Adipose tissue (tissue), 3 donors: Measurements from ENCODE around the gene LKAAEAR1. TPM values are rescaled to one million over a fixed set of nuclear protein-coding genes. Genes with fewer than 3 reads are reported as not detected.

Experiments used
- H3K27ac ChIP-seq: one replicate; pipeline ENCODE4 v1.5.1; 2013; ENCODE audit warnings: low read depth, low read length
- WGBS, 3 donors: extraction: QIAGEN DNeasy Blood & Tissue Kit; methylation state at CpG; one replicate each; pipeline ENCODE4 v1.1.7; 2013; 5-methylcytosine and 5-hydroxymethylcytosine counted together
- polyA plus RNA-seq, 3 donors: library from polyadenylated mRNA; stranded (reverse); fragments of 200-250 nt; gene quantifications; one replicate each; pipeline ENCODE4 v1.2.3, GENCODE V29; 2013
- donor health status: healthy with polysubstance abuse.
- donor health status: Bipolar disorder and iron deficiency.
- donor health status: healthy.

LKAAEAR1 gene
- polyA plus RNA-seq, 3 donors = 0.27 to 0.64 TPM; not detected in 1

DNA sequence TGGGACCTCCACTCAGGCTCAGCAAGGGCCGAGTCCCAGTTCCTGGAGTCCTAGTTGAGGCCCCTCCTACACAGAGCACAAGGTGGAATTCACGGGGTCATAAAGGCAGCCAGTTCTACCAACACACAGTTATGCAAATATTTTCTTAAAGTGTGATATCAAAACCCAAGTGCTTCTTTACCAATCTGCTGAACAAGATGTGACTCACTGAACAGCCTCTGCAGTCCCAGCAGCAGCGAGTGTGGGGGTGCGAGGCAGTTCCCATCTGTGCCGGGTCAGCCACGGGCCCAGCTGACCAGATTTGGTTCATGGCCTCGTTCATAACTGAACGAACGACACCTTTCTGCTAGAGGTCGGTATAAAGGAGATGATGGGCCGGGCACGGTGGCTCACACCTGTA is 25.7 kb downstream of the LKAAEAR1 start:
- 65 to 86% (median 77%) methylated on average over 12 of the region's 12 CpGs for WGBS, 3 donors

DNA sequence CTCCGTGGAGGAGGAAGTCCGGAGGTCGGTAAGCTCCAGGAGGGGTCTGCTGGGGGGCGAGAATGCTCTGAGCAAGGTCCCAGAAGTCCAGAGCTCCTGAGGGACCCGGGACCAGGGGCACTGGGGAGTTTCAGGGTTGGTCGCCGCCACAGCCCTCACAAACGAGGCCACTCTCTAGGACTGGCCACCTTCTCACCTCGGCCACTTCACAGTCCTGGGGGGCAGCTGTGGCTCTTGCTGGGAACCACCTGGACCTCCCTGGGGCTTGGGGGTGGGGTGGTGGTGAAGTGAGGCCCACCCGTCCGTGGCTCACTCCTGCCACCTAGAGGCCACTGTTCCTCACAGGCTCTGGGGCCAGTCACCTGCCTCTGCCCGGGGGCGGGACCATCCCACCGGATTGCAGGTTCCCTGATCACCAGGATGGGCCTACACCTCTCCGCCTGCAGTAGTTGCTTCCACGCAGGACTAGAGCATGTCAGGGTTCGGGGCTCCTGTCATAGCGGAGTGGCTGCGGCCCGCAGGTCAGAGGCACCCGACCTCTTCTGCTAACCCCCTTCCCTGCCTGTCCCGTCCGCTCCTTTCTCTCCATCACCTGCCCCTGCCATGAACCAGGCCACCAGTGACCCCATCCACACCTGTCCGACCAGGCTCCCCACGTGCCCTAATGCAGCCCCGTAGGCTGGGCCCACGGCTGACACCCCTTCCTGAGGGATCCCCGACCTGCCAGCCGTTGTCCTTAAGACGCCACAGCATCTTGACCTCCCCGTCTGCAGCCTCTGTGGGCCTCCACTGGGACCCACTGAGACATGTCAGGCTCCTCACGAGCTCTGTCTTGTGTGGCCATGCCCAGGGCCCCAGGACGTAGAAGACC is 26.3 kb downstream of the LKAAEAR1 start:
- 28 to 34% (median 34%) methylated on average over 33 of the region's 33 CpGs for WGBS, 3 donors
- H3K27ac ChIP-seq = no peak overlapping the region

More for the DNA sequence above, 25.7 kb downstream of the LKAAEAR1 start:
- H3K27ac ChIP-seq = no peak overlapping the region

DNA sequence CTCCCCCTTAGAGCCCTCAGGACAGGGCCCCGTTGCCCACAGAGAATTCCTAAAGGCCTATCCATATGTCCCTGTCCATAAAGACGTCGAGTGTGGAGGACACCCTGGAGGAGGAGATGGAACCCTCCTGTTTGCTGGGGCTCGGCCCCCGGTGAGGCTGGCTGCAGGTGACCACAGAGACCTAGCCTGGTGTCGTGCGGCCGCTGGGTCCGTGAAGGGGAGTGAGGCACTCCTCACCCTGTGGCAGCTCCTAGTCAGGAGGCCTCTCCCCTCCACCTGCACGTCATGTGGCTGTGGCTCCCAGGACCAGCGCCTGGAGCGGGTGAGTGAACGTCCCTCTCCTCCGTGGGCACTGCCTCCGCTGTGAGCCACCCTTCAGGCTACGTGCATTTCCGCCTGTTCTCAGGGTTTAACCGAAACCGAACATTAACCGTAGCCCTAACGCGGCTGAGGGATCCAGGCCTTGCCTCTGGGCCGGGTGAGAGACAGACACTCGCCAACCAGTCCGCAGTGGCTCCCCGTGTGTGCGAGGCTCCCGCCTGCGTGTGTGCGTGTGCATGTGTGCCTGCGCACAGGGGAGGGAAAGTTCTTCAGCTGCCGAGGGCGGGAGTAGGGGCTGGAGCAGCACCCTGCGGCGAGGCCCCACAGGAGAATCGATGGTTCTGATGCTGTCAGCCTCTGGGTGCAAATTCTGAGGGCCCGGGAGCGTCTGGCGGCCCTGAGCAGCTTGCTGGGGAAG is 27.1 kb downstream of the LKAAEAR1 start:
- 35 to 54% (median 45%) methylated on average over 37 to 39 of the region's 39 CpGs for WGBS, 3 donors
- H3K27ac ChIP-seq = no peak overlapping the region

DNA sequence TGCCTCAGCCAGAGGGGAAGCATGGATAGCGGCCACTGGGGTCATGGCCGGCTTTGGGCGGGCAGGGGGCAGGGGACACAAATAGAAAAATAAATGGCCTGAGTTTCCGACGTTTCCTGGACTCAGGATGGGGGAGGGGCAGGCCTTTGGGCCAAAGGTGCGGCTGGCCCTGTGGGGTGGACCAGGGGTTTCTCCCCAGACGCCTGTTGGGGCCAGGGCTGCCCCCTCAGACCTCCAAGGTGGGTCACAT is 27.6 kb downstream of the LKAAEAR1 start:
- 30 to 43% (median 31%) methylated on average over 7 of the region's 7 CpGs for WGBS, 3 donors
- H3K27ac ChIP-seq = no peak overlapping the region

DNA sequence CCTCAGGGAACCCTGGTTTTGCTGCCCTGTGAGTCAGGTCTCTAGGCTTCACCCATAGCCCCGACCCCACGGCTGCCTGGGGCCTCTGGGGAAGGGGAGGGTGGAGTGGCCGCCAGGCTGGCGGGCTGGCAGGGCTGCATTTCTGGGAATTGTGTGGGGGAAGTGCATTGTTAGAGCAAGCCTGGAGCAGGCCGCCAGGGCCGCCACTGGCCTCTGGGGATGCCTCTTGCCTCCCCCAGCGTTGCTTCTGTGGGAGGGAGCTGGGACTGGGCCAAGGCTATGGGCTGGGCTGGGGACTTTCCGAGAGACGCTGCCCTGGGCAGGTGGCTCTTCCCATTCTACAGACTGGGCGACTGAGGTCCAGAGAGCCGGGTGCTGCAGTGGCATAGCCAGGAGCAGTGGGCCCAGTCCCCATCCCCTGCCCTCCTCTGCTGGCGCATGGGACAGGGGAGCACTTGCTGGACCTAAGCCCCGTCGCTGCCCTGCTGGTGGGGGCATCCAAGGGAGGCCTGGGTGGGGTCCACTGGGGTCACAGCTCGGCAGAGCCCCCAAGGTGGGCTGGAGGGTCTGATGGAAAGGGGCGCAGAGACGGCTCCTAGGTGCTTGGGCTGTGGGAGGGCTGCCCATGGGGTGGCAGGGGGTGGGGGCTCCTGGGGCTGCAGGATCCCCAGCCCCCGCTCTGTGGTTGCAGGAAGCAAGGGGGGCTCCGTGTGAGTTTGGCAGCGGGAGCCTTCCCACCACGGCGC is 28.1 kb downstream of the LKAAEAR1 start:
- H3K27ac ChIP-seq = no peak overlapping the region
- WGBS, 3 donors = 31 to 41% (median 33%) methylated on average over 18 to 22 of the region's 22 CpGs

DNA sequence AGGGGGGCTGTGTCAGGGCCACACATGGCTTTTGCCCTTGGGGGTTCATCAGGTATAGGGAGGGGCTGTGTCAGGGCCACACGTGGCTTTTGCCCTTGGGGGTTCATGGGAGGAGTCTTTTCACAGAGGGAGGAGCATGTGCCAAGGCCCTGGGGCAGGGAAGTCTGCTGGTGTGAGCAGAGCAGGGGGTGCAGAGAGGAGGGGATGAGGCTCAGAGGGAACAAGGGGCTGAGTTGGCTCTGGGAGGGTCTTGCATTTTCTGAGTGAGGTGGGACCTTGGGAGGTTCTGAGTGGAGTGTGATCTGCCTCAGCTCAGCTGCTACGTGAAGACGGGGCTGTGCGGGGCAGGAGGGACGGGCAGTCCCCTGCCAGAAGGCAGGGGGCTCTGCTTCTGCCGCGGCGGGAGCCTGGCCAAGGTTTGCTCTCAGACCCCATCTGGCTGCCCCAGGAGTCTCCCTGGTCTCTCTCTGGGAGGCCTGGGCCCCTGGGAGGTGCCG is 28.8 kb downstream of the LKAAEAR1 start:
- H3K27ac ChIP-seq = no peak overlapping the region
- WGBS, 3 donors = 56 to 80% (median 65%) methylated on average over 9 of the region's 9 CpGs

DNA sequence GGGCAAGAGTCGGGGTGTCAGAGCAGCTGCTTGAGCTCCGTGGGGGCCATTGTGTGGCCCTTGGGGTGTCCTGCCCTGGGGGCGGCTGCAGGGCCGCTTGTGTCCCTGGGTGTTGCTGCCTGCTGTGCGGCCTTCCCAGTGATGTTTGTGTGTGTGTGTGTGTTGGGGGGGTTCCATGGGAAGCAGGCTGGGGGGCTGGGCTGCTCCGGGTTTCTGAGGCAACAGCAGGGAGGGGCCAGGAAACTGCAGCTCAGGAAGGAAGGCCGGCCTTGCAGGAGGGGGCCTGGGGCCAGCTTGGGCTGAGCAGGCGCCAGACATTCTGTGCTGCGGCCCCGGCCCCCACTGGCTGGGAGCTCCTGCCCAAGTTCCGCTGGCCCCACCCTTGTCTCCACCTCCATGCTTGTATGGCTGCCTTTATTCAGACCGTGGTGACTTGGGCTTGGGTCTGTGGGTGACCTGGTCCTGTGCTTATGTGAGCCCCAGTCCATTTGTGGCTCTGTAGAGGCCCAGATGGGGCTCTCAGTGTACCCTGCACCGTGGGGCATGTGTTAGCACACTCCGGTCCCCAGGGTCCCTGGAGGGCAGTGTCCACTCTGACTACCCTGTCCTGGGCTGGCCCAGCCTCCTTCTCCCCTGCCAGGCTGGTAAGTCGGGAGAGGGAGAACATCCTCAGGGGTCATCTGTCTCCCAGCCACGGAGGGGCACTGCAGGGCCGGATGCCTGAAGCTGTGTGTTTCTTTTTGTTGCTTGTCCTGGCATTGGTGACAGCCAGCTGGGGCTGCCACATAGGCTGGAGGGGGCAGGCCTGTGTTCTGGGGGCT is 30.1 kb downstream of the LKAAEAR1 start:
- 18 to 36% (median 19%) methylated on average over 16 to 17 of the region's 17 CpGs for WGBS, 3 donors
- no peak overlapping the region for H3K27ac ChIP-seq

DNA sequence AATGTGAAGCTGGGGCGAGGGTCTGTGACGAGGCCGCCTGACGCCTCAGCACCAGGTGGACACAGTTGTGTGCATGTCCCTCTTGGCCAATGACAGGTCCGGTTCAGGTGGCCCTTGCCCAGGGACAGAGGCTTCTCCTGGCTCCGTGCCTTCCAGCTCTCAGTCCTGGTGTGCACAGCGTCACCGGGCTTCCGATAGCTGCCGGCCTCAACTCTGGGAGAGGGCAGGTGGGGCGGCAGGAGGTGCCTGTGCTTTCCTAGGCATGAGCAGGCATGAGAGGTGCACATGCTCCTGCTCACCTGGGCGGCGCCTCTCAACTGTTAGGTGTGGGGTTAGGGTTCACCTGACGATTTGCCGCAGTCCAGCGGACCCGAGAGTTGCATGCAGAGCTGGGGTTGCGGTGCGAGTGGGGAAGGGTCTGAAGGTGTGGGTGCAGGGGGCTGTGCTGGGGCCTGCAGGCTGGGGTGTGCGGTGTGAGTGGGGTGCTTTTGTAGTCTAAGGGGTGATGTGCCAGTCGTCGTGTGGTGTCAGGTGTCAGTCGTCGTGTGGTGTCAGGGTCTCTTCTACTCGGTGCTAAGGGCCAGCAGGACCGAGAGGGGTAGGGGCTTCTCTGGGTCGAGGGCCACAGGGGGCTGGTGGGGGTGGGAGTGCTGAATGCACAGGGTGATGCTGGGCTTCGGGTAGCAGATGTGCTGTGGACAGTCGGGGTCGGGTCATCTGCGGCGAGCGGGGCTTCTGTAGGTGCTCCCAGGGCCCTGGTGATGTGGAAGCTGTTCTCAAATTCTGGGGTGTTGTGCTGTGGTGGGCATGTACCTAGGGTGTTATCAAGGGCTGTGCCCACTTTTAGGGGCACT is 31.0 kb downstream of the LKAAEAR1 start:
- no peak overlapping the region for H3K27ac ChIP-seq
- WGBS, 3 donors = 69 to 80% (median 74%) methylated on average over 33 of the region's 33 CpGs

DNA sequence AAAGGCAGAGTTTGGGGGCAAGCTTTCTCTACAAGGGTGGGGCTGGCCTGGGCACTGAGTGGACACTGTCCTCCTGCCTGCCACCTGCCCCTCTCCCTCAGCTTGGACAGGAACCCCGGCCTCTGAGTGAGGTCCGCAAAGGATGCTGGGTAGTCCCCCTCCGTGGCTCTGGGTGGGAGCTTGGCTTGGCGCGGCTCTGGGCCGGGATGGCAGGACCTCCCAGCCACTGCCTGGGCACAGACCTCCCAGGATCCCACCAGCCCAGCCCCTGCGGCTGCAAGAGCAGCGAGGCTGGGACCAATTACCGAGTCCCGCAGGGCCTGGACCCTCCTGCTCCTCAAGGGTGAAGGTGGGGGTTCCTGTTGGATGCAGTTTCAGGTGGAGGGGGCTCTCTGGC is 31.9 kb downstream of the LKAAEAR1 start:
- H3K27ac ChIP-seq = no peak overlapping the region
- WGBS, 3 donors = 64 to 75% (median 68%) methylated on average over 10 of the region's 10 CpGs

DNA sequence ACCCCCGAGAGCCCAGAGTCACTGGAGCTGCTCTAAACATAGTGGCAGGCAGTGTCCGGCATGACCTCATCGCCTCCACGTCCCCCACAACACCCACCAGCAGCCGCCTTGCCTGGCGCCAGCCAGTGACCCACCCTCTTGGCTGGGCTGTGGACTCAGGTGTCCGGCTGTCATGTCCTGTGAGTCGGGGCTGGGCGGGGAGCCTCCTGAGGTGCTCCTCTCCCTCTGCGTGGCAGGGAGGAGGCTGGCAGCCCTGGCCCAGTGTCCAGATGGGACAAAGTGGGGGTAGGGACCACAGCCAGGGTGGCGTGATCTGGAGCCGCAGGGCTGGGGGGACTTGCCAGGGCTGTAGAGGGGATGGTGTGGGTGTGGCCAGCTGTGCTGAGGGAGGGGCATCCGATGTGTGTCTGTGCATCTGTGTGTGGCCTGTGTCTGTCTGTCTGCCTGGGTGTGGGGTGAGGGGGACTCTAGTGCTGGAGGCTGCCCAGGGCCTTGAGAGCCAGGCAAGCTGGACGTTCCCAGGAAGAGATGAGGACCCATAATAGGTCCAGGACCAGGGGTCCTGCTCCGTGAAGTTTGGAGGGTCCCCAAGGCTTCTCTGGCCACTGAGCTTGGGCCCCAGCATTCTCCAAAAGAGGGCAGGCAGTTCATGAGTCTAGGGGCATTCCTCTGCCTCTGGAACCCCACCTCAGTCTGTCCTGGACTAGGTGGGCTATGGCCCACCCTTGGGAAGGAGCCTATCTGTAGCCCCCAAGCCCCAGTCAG is 32.5 kb downstream of the LKAAEAR1 start:
- H3K27ac ChIP-seq = no peak overlapping the region
- 62 to 68% (median 67%) methylated on average over 14 to 15 of the region's 15 CpGs for WGBS, 3 donors

DNA sequence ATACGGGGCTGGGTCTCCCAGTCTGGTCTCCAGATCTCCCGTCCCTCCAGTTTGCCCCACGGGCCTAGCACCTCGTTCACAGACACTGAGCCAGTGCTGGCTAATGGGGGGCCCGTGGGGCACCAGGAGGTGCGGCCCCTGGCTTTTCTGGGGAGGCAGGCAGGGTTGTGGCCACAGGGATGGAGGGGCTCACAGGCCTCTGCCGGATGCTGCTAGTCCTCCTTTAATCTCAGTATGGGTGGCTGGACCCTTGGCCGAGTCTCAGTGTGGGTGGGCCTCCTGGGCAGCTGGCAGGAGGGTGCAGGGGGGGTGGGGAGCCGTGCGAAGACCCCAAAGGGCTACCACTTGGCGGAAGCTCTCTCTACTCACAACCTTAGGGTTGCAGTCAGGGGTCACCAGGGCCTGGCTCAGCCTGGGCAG is 33.2 kb downstream of the LKAAEAR1 start:
- 61 to 80% (median 66%) methylated on average over 11 of the region's 11 CpGs for WGBS, 3 donors
- H3K27ac ChIP-seq = no peak overlapping the region

DNA sequence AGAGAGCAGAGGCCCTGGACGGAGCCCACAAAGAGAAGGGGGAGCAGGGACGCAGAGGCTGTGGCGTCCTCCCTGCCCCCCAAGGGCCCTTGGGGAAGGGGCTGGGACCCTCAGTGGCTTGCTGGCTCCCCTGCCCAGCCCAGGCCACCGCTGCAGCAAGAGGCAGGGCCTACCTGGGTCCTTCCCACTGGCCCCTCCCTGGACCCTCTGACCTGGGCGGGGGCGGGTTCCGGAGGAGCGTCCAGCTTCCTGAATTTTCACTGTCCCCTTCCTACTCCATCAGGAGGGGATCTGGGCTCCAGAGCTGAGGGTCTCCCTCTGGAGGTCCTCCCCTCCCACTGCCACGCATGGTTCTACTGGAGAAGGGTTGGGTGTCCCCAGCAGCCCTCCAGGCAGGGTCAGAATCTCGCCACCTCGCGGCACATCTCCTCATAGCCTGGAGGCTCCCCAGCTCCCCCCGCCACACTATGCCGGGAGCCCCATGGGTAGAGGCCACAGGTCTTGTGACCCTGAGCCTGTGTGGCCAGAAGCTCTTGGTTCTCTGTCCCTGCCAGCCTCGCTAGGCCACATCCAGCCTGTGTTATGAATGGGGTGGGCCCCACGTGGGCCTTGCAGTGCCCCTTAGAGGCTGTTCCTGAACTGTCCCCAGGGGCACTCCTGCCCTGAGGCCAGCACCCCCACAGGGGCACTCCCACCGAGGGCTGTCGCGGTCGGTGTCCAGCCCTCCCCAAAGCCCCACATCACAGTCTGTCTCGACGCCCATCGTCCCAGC is 33.8 kb downstream of the LKAAEAR1 start:
- WGBS, 3 donors = 58 to 71% (median 60%) methylated on average over 22 to 23 of the region's 23 CpGs
- H3K27ac ChIP-seq = no peak overlapping the region

DNA sequence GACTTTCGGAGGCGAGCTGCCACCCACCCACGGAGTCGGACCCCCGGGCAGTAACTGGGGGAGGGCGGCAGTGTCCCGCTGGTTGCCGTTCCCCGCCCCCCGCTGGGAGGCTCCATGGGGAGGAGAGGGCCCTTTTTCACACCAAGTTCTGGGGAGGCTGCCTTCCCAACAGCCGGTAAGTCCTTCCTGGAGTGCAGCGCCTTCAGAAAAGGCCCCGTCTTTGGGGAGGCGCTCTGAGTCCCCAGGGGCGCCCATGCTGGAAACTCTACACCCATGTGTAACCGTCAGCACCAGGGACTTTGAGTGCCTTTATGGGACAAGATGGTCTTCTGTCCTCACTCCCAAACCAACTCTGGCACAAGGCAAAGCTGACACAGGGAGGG is 34.3 kb downstream of the LKAAEAR1 start:
- H3K27ac ChIP-seq = no peak overlapping the region
- WGBS, 3 donors = 15 to 18% (median 17%) methylated on average over 15 to 16 of the region's 16 CpGs

DNA sequence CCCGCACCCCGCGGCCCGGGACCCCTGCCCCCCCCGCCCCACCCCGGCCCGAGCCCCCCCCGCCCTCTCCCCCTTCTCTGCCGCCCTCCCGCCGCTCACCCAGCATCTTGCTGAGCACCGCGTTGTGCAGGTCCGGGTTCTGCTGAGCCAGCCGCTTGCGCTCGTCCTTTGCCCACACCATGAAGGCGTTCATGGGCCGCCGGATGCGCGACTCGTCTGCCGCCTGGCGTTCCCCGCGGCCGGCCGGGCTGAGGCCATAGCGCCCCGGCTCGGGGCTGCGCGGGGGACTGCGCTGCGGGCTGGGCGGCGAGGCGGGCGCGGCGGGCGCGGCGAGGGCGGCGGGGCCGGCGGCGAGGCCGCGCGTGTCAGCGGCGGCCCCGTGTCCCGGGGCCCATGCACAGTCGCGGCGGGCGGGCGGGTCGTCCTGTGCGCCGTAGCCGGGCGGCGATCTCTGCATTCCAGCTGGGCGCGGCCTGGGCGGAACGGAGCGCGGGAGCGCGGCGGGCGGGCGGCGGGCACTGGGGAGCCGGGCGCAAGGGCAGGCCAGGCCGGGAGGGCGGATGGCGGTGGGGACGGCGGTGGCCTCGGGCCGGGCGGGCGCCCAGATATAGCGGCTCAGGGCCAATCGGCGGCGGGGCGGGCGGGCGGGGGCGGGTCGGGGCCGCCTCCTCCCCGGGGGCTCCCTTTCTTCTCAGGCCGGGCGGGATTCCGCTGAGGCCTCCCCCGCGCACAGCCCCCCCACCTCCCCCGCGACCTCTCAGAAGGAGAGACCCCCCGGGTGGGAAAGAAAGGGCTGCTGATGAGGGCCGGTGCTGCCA is 34.9 kb downstream of the LKAAEAR1 start, which contains the start of gene SOX18:
Gene SOX18 (minus strand): TSS at position 580 of the 818 bp plus-strand sequence. CDS start 123 bp downstream, at position 457.
- no peak within 1 kb of the TSS for H3K27ac ChIP-seq
- 0 to 1% (median 0%) methylated on average over 52 to 86 of the region's 111 CpGs for WGBS, 3 donors

DNA sequence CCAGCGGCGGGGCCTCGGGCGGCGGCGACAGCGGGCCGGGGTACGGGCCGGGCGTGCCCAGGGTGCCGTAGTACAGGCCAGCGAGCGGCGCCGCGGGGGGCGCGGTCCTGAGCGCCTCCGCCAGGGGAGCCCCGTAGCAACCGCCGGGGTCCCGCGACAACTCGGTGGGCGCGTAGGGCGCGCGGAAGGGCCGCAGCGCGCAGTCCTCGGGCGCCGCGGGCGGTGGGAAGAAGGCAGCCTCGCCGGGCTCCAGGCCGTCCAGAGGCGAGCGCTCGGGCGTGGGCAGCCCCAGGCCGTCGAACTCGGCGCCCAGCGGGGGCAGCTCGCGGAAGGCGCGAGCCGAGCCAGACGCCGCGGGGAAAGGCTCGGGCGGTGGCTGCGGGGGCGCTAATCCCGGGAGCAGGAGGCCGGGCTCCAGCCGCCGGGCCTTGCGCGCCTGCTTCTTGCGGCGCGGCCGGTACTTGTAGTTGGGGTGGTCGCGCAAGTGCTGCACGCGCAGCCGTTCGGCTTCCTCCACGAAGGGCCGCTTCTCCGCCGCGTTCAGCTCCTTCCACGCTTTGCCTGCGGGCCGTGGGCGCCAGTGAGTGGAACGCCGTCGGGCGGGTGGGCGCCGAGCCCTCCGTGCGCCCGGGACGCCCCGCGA is 35.7 kb downstream of the LKAAEAR1 start:
- no peak overlapping the region for H3K27ac ChIP-seq
- WGBS, 3 donors = 3 to 13% (median 8%) methylated on average over 43 to 100 of the region's 101 CpGs
